DMS114 treated with DMSO at 0.1 percent for 48 hours (cell line): ENCODE data around the gene CATSPER4.

ENCODE experiments used
- DNase-seq: peaks from one replicate; lab custom pipeline; 2025; ENCODE audit not compliant: unreplicated experiment; lab: John Stamatoyannopoulos, UW

CATSPER4 gene

DNA sequence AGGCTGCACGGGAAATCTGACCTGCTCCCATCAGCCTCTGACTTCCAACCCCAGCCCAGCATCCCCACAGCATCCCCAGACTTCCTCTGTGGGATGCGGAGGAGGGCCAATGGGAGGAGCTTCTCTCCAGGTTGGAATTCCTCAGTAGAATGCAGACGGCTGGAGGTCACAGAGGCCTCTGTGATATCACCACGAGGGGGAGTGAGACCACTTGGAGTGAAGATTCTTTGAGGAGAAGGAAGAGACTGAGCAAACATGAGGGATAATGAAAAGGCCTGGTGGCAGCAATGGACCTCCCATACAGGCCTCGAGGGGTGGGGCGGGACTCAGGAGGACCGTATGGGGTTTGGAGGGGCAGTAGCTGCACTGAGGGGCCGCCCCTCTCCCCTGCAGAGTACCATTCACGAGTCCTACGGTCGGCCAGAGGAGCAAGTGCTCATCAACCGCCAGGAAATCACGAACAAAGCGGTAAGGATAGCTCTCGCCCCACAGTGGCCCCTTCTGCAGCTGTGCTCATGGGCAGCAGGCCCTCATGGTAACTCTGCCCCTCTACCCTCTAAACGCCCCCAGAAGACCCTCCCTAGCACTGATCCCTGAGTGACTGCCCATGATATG lies at the start of gene CATSPER4:
TSS of gene CATSPER4 (plus strand) at position 230 of the 615 bp plus-strand sequence. CDS start at position 256, 26 bp downstream.
- DNase-seq: no peak

- no peak for DNase-seq
These were observed 48.2 kb upstream of the CATSPER4 start for GRCh38 chr1:26142159-26142558.

- peak; percentile 77 for DNase-seq
These were observed 45.1 kb upstream of the CATSPER4 start for GRCh38 chr1:26145041-26145959.

- DNase-seq: no peak
These were observed 44.5 kb upstream of the CATSPER4 start for GRCh38 chr1:26145960-26146294.

DNA sequence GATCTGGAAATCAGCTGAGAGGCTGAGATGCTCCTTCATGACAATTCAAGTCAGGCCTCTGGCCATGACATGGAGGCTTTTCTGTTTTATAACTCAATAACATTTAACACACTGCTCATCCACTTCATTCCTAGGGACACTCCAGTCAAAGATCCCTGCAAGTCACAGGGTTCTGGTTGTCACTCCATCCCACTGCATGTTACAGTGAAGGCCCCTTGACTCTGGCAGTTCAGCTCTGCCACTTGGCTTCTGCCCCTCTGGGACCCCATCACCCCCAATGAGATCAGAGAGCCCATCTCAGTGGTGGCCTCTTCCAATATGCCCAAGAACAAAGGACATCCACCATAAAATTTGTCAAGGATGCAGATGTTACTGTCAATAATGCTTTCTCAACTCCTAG lies 41.5 kb upstream of the CATSPER4 start:
- no peak for DNase-seq

DNA sequence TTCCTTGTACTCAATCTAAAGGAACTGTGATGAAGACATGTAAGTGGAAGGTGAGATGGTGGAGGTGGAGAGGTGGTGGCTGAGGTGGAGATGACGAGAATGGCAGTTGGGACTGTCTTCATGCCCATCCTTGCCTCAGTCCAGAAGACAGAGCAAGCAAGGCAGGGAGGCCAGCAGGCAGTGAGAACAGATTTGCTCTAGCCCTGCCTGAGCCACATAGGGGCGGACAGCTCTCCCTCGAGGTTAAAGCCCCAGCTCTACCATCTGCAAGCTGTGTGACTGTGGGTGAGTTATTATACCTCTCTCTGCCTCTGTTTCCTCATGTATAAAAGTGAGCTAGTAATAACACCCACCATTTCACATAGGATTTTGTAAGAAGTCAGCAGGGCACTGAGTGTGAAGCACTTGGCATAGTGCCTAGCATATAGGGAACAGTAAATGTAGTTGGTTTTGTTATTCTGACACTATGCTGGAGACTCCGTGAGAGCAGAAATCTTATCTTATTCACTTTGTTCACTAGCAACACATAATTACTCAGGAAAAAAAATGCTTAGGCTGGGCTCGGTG lies 36.4 kb upstream of the CATSPER4 start:
- DNase-seq: no peak

- DNase-seq: no peak
These were observed 35.7 kb upstream of the CATSPER4 start for GRCh38 chr1:26154750-26155149.

- DNase-seq: no peak
These were observed 34.8 kb upstream of the CATSPER4 start for GRCh38 chr1:26155370-26156284.

GRCh38 chr1:26156285-26157038 lies 33.9 kb upstream of the CATSPER4 start:
- no peak for DNase-seq

DNA sequence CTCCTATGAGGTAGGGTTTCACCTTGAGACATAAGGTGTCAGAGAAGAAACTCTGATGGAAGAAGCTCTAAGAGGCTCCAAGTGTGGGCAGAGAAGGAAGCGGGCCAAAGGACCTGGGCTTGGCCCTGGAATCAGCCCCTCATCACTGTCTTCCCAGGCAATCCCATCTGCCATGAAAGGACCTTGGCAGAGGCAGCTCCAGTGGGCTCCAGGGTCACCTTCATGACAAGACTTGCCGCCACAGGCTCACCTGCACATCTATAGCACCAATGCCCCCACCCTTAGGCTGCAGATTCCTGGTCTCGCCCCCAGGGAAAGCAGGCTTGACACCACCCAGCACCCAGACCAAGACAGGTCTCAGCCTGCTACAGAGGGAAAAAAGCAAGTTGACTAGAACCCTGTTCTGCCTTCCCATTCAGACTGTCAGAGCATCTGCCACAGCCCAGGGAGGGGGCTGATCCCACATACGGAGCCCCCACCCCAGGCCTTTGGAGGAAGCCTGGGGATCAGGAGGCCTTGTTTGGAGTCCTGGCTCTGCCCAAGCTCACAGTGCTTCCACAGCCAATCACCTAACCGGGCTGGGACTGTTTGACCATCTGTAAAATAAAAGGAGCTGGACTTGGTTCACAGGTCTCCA lies 32.0 kb upstream of the CATSPER4 start:
- no peak for DNase-seq

GRCh38 chr1:26158908-26159742 lies 31.3 kb upstream of the CATSPER4 start, which contains the start of gene FAM110D:
Gene FAM110D, plus strand, starts transcription at chr1:26159079. Its CDS starts 2,213 bp downstream, at chr1:26161292.
- DNase-seq: no peak

- no peak for DNase-seq
These were observed 30.7 kb upstream of the CATSPER4 start for GRCh38 chr1:26159743-26160039.

- no peak for DNase-seq
These were observed 29.6 kb upstream of the CATSPER4 start for GRCh38 chr1:26160527-26161414.

DNA sequence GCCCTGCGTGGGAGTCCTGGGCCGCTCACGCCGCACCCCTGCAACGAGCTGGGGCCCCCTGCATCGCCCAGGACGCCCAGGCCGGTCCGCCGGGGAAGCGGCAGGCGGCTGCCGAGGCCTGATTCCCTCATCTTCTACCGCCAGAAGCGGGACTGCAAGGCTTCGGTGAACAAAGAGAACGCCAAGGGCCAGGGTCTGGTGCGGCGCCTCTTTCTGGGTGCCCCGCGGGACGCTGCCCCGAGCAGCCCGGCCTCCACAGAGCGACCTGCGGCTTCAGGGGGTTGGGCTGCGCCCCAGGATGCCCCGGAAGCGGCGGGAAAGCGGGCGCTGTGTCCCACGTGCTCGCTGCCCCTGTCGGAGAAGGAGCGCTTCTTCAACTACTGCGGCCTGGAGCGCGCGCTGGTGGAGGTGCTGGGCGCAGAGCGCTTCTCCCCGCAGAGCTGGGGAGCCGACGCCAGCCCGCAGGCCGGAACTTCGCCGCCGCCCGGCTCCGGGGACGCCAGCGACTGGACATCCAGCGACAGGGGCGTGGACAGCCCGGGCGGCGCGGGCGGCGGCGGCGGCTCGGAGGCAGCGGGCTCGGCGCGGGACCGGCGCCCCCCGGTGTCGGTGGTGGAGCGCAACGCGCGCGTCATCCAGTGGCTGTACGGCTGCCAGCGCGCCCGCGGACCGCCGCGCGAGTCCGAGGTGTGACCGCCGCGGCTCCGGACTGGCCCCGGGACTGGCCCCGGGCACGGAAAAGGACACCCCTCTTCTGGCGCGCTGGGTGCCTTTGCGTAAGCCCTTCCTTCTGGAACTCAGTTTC lies 28.8 kb upstream of the CATSPER4 start:
- DNase-seq: peak; percentile 46

- no peak for DNase-seq
These were observed 28.1 kb upstream of the CATSPER4 start for GRCh38 chr1:26162220-26162709.

DNA sequence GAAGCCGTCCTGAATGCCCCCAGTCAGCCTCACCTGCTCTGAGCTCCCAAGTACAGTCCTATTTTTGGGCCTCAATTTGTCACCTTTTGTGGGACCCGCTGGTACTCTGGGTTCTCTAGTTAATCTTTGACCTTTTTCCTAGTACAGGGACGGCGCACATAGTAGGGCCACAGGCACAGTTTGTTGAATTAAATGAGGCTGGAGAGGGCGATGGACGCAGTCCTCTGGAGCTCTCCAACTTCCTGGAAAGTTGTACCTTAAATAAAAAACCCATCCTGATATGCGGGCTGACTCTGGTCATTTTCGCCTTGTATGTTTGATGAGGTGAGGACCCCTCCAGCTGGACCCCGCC lies 26.7 kb upstream of the CATSPER4 start:
- no peak for DNase-seq
